COR-L47 (cell line): ENCODE results near the gene KANSL3.

Experiments used
- DNase-seq: peaks from one replicate; lab custom pipeline; 2025; lab: John Stamatoyannopoulos, UW

Gene KANSL3

DNA sequence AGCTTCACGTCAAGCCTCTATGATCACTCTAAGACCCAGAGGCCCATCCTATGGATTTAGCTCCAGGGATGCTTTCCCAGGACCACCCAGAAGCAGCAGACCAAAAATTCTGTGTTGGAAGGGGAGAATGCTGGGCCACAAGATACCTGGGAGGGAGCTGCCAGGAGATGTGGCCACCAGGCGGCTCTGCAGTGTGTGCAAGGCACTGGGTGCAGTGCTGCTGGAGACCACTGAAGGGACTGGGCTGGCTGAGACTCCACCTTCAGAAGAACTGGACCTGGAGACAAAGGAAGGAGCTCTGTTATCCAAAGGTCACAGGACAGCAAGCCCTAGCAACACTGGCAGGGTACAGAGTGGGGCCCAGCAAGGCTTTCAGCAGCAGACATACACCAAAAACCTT lies 34.0 kb downstream of the KANSL3 start:
- no peak for DNase-seq

DNA sequence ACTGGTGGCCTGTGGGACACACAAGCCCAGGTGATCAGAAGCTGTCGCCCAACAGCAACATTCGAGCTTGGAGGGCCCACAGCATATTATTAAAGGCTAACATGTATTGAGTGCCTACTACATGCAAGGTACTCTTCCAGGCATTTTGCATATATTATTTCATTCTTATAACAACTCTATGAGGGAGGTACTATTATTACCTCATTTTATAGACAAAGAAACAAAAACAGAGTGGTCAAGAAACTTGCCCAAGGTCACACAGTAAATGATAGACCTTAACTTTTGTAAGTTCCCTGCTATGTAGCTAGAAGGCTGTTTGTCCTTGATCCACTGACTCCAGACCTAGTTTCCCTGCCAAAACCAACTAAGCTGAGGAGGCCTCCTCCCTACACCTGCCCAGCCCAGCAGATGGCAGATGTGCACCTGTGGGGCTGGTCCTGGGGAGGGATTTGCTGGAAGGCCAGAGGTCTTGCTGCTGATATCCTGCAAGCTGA lies 35.7 kb downstream of the KANSL3 start:
- no peak for DNase-seq

DNA sequence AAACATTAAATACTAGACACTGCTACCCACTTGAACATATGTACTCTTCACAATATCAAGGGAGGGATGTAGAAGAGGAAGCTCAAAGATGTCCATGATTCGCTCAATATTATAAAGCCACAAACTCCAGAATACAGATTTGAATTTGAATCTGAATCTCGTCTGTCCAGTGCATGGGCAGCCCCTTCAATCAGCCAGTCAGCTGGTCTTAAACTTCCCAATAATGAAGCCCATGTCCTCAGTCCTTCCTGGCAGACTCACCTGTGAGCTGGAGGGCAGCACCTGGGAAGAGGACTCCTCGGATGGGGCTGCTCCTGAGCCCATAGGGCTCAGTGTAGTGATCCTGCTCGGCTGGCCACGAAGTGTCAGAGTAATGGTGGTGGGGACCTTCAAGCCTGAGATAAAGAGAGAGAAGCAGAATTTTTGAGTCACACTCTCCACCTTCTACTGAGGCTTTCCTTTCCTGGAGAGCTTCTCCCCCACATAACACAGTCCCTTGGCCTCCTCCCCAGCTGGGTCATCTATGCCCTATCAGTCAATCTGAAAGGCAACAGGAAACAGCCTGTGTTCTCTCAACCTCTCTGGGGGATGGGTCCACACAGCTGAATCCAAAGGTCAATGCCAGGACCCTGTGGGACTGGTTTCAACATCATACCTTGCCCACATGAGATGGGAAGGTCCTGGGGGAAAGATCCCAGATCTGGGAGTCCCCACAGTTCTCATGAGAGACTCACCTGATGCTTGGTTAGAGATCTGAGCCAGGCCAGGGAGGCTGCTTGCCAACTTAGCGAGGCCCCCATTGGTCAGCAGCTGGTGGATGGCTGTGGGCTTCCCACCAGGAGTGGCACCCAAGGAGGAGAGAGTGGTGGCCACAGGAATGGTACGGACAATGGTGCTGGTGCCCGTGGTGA lies 36.5 kb downstream of the KANSL3 start:
- DNase-seq: no peak

DNA sequence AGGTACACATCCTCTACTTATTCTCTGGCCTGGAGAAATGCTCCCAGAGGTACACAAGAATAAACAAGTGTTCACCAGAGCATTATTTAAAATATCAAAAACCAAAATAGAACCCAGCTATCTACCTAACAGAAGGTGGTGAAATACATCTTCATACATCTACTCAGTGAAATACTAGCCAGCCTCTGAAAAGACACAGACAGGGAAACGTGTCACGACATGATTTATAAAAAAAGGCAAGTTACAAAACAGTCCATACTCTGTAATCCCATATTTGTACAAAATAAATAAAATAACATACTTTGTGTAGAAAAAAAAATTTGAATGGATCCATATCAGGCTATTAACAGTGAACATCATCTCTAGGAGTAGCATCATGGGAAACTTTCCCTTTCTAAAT lies 38.2 kb downstream of the KANSL3 start:
- no peak for DNase-seq

DNA sequence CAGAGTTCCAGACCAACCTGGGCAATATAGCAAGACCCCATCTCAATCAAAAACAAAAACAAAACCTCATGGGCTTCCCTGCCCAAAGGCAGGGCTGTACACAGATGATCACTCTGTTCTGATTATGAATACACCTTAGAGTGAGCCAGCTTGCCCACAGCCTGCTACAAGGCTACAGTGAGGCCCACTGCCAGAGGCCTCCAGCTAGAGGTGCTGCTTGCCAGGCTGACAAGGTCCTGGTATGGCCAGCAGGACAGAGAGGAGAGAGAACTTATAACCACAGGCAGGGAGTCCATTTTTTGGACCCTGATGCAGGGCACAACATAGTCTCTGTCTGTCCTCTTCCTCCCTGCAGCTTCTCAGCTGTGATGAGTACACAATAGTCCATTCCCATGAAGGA lies 41.5 kb downstream of the KANSL3 start:
- no peak for DNase-seq

DNA sequence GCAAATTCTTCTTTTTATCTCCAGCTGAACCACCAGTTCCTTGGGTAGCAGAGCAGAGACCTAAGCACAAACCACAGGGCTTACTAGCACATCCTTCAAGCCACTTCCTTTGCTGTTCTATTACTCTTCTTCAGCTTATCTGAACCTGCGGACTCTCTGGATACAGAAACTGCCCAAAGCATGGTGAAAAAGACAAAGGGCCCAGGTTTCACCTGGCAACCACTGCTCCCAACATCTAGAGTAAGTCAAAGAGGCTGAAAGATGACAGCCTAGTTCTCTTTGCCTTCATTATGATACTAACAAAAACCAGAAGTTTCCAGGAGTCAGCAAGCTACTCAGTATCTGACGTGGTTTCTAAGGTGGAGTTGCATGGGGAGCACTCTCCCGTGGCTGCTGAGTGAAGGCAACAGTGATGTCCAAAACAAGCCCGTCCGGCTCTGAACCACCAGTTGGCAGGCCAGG lies 43.4 kb downstream of the KANSL3 start:
- DNase-seq: no peak

DNA sequence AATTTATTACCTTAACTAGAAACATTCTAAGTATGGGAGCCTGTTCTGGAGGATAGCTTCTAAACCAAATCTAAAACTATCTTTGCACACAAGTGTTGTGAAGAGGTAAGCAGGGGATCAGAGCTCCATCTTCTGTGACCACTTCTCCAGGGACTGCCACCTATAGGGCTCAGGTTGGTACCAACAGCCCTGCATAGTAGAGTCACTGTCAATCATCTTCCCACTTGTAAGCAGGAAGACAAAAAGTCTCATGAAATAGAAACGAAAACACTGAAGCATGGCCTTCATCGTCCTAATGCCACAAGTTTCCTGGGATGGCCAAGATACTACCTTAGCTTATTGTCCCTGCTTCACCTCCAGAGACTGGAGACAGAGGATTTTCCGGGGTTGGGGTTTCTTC lies 43.8 kb downstream of the KANSL3 start:
- DNase-seq: no peak

DNA sequence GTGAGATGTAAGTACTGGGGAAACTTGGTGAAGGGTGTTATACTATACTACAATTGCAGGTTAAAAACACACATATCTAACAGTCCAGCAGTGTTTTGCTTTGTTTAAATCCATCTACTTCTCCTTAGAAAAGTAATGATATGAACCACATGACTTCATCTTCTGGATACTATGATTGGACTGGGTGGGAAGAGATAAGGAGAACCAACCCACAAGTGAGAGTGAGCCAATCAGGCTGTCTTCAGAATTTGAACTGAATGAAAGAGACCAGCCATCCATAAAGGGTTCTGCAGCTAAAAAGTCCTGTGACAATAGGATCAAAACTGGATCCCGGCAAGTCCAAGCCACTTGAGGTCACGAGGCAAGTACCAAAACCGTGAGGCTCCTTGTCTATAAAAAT lies 46.6 kb downstream of the KANSL3 start:
- no peak for DNase-seq

DNA sequence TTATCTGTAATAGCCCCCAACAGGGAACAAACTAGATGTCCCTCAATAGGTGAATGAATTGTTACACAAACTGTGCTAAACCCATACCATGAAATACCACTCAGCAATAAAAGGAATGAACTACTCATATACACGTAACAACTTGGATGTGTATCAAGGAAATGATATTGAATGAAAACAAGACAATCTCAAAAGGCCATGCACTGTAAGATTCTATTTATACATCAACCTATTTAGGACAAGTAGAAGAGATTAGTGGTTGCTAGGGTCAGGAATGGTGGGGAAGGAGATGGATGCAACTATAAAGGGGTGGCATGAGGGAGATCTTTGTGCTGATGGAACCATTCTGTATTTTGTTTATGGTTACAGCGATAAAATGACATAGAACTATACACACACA lies 47.1 kb downstream of the KANSL3 start:
- no peak for DNase-seq

DNA sequence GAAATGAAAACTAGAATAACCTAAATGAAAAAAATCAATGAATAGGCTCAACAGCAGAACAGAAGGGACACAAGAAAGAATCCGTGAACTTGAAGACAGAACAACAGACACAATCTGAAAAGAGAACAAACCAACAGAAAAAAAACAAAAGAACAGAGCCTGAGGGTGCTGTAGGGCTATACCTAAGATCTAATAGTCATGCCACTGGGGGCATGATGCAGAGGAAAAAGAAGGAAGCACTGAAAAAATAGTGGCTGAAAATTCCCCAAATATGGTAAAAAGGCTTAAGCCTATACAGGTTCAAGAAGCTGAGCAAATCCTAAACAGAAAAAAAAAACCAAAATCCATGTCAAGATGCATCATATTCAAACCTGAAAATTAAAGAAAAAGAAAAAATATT lies 50.3 kb downstream of the KANSL3 start:
- DNase-seq: no peak

DNA sequence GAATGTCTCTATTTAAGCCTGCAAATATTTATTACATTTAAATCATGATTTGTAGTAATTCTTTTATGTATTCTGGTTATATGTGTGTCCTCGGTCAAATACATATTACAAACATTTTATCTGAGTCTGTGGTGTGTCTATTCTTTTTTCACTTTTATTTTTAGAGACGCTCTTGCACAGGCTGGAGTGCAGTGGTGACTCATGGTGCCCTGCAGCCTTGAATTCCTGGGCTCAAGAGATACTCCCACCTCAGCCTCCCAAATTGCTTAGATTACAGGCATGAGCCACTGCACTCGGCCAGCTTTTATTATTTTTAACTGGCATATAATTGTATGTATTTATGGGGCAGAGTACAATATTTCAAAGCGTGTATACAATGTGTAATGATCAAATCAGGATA lies 54.1 kb downstream of the KANSL3 start:
- DNase-seq: no peak

DNA sequence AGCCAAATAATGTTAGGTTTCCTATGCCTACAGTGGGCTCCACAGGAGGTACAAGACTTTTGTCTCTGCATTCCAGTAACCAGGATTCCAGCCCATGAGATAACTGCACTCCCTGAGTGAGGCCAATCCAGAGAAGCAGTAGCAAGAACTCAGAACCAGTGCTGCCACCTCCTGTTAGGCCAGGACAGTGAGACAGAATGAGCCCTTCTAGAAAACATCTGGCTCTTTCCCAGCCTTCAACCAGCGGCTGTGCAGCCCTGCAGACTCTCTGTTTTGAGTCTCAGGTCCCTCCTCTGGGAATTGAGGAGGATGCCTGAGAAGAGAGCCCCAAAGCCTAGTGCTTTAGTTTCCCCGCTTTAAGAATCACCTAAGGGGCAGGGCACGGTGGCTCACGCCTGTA lies 57.3 kb downstream of the KANSL3 start:
- no peak for DNase-seq

DNA sequence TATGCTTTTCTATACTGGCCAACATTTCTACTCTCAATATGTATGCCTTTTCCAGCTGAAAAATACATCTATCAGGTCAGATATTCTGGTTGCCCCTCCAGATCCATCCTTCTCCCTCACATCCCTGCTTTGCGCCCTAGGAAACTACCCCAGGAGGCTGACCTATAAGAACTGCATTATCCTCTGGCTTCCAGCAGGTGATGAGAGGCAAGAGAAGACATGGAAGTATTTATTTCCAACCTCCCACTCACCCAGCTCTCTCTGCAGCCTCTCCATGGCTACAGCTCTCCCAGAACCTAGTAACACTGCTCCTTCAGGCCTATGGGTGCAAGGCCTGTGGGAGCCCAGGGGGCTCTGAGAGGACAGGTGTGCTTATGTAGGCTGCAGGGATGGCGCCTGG lies 58.7 kb downstream of the KANSL3 start:
- no peak for DNase-seq

DNA sequence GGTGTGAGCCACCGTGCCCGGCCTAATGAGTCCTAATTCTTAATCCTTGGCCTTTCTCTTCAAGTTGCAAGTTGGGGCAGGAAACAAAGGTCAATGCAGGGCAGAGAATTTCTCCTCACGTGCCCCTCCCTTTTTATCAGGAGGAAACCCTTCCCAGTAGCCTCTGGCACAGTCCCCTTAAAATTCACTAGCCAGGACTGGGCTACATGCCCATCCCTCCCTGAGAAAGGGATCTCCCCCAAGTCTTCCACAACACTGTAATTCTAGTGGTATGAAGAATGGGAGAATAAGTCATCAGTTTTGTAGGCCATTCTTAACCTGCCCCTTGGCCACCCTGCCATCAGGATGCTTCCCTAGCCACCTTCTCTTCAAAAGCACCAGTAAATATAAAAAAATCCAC lies 59.4 kb downstream of the KANSL3 start:
- DNase-seq: no peak

DNA sequence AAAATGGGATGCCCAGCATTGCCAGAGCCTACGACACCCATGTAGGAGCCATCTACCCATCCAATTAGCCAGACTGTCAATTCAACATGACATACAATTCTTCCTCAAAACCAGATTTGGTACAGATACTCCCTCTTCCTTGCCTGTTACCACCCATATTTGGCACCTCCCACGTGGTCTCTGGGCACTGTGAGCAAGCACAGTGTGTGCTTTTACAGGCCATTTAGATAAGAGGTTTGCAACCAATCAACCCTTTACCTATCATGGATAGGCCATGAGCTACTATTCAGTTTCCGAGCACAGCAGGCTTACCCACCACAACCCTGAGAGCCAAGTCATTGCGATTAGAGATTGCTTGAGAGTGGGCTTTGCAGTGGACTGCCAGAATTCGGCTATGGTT lies 60.6 kb downstream of the KANSL3 start:
- no peak for DNase-seq

DNA sequence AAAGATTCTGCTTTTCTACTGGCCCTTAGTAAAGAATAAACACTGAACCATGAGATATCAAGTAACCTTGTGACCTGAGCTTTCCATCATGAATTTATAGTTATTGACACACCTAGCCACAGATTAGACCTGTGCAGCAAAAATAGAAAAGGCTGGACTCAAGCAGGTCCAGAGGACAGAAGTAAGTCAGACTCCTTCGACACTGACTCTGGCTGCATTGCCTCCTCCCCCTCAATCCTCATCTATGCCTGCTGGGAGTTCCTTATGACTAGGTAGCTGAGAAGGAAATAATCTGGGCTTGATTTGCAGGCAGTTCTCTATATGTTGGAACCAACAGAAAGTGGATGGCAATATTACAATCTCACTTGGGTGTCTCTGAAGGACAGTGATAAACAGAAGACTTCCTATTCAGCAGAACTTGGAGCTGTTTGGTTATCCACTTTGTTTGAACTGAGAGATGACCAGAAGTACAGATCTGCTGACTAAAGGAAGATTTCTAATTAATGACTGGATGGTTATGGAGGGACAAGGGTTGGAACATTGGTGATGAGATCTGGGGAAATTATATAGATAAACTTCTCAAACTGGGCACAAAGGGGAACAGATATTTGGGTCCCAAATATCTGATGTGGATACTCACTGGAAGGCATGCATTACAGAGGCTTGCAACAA lies 62.2 kb downstream of the KANSL3 start:
- DNase-seq: no peak

DNA sequence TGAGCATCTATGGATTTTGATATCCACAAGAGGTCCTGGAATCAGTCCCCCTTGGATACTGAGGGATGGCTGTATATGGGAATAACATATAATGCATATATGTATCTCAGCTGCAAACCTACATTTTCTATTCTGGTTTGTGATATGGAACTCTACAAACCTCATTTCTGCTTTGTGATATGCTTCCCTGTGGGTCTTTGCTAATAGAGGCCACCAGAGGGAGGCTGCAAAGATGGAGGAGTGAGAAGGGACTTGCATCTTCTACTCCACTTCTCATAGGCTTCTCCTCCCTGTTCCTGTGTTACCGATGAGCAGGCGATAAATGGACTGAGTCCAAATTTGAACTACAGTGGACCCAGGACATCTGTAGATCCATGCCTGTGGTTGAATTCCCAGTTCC lies 63.7 kb downstream of the KANSL3 start:
- DNase-seq: no peak

DNA sequence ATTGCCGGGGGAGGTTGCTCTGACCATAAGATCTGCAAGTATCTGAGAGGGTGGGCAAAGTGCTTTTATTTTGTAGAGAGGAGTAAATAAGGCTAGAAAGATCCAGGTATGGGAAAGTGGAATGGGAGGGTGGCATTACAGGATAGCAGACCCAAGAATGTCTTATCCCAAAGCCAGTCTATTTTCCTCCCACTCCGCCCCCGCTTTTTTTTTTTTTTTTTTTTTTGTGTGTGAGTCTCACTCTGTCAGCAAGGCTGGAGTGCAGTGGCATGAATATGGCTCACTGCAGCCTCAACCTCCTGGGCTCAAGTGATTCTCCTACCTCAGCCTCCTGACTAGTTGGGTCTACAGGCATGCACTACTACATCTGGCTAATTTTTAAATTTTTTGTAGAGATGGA lies 70.0 kb downstream of the KANSL3 start:
- DNase-seq: no peak

DNA sequence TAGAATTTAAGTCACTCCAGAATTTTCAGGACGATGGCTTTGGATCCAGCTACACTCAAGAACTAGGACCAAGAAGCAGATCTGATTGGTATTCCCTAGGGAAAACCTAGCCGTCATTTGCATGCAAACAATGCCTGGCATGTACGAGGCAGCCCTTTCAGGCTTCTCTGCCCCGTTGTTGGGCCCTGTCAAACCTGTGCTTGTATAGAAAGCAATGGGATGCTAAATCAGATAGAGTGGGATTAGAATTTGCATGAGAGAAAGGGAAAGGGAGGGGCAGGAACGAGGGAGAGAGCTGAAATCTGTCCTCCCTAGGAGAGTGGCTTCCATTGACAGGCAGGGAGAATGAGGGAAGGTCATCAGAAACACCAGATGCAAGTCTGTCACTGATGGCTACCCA lies 73.0 kb downstream of the KANSL3 start:
- DNase-seq: no peak

DNA sequence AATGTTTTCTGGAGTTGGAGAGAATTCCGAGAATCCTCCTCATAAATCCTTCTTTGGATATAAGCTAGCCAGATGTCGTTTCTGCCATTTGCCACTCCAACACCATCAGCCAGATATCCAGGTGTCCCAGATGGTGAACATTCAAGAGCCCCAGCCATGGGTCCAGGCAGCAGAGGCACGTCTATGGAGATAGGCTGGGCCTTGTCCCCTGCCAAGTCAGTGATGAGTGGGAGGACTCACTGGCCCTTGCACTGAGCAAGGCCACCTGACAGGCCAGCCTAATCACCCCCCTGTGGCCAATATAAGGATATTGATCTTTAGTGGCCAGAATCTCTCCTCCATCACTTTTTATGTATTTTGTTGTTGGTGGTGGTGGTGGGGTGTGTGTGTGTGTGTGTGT lies 73.5 kb downstream of the KANSL3 start:
- no peak for DNase-seq

DNA sequence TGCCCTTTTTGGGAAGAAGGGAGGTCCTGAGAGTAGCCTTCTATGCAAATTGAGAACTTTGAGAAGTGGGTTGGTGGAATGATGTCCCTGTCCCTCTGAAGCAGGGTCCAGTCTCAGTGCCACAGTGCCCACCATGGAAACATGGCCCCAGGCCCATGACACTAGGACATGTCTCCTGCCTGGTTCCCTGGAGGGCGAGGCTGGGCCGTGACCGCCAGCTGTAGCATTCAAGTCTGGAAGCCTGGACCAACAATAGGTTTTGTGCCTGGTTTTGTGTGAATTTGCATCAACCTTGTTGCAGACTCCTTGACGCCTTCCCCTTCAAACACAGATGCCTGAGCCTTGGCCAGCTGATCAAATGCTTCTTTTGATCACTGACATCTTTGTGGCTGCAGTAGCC lies 74.1 kb downstream of the KANSL3 start:
- DNase-seq: no peak

DNA sequence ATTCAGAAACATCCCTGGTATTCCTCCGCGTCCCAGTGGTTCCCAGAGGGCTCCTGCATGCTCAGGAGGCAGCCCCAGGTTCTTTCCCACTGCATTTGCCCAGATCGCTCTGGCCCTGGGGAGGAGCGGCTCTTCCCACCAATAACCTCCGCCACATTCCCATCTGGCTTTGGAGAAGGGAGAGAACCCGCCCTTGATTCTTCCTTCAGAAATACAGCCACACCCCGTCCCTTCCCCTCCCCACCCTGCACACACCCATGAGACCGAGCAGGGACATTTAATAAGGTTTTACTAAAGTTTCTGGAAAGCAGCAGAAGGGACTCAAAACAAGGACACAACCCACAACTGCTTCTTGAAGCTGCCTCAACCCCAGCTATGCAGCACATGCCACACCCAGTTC lies 79.6 kb downstream of the KANSL3 start:
- DNase-seq: no peak

DNA sequence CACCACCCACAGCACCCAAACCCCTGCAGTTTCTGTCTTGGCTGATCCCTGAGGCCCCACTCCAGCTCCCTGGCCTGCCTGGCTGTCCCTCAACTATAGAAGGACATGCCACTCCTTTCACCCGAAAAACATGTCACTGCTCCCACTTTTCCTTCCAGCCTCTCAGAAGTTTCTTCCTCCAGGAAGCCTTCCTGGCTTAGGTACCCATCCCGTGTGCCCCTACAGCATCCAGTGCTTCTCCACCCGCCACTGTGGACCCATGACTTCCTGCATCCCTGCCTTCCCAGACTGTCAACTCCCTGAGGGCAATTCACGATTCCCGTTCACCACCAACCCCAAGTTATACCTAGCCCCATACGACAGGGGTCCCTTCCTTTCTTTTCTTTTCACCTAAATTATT lies 80.1 kb downstream of the KANSL3 start:
- no peak for DNase-seq
